ENCODE results near the gene JMJD4.
A peak's percentile ranks its signal among the peaks of the same experiment; 100 is the strongest.

Gene JMJD4

DNA sequence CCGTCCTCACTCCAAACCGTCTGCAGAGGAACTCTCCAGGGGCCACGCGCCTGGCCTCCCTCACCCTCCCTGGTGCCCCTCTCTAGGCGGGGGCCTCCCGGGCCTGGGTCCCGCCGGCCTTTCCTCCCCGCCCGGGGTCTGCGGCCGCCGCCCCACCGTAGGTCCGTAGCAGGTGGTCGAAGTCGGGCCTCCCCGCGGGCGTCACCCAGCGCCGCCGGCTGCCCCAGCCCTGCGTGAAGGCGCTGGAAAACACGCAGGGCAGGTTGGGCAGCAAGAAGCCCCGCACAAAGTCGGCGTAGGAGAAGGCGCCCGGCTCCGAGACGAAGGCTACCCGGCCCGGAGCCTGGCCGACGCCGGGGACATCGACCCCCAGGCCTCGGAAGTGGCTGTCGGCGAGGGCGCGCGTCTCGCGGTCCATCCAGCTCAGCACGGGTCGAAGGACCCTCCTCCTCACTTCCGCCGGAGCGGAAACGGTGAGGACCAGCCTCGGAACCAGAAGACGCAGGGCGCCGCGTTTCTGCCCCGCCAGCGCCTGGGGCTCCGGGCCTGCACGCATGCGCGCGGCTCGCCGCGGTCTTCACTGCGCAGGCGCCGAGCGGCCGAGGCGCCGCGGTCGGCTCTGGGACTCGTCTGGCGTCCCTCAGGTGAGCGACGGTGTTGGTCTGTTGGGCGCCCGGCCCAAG is at the start of gene JMJD4, which contains the start of gene SNAP47:
Gene JMJD4, minus strand, starts transcription at position 447 of the 683 bp plus-strand sequence. Its CDS starts 29 bp downstream, at position 418.
Gene SNAP47, plus strand, starts transcription at position 580 of the 683 bp plus-strand sequence. CDS start 12,302 bp downstream, outside the sequence.
- peak within 1 kb of the TSS; percentile 96 for H3K4me3 ChIP-seq (ENCODE audit: low read length)
- TF ChIP-seq, protein P1, sequence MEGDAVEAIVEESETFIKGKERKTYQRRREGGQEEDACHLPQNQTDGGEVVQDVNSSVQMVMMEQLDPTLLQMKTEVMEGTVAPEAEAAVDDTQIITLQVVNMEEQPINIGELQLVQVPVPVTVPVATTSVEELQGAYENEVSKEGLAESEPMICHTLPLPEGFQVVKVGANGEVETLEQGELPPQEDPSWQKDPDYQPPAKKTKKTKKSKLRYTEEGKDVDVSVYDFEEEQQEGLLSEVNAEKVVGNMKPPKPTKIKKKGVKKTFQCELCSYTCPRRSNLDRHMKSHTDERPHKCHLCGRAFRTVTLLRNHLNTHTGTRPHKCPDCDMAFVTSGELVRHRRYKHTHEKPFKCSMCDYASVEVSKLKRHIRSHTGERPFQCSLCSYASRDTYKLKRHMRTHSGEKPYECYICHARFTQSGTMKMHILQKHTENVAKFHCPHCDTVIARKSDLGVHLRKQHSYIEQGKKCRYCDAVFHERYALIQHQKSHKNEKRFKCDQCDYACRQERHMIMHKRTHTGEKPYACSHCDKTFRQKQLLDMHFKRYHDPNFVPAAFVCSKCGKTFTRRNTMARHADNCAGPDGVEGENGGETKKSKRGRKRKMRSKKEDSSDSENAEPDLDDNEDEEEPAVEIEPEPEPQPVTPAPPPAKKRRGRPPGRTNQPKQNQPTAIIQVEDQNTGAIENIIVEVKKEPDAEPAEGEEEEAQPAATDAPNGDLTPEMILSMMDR (IDR thresholded peaks at IDR 0.05; ENCODE audit: insufficient read depth, low read depth, low read length, missing control alignments): no peak
- DNase-seq (ENCODE audit: low read depth): peak; percentile 89

- TF ChIP-seq, protein P1 (IDR thresholded peaks at IDR 0.05; ENCODE audit: insufficient read depth, low read depth, low read length, missing control alignments): no peak
- no peak for DNase-seq (ENCODE audit: low read depth)
- H3K4me3 ChIP-seq (ENCODE audit: low read length): no peak overlapping the region
These were observed 47.1 kb upstream of the JMJD4 start for GRCh38 chr1:227782226-227782625.

GRCh38 chr1:227781314-227781930 is 46.3 kb upstream of the JMJD4 start:
- DNase-seq (ENCODE audit: low read depth): no peak
- TF ChIP-seq, protein P1 (IDR thresholded peaks at IDR 0.05; ENCODE audit: insufficient read depth, low read depth, low read length, missing control alignments): no peak
- H3K4me3 ChIP-seq (ENCODE audit: low read length): no peak overlapping the region

GRCh38 chr1:227780101-227781044 is 45.3 kb upstream of the JMJD4 start:
- DNase-seq (ENCODE audit: low read depth): no peak
- no peak overlapping the region for H3K4me3 ChIP-seq (ENCODE audit: low read length)
- TF ChIP-seq, protein P1 (IDR thresholded peaks at IDR 0.05; ENCODE audit: insufficient read depth, low read depth, low read length, missing control alignments): no peak

GRCh38 chr1:227779685-227780084 is 44.6 kb upstream of the JMJD4 start:
- TF ChIP-seq, protein P1 (IDR thresholded peaks at IDR 0.05; ENCODE audit: insufficient read depth, low read depth, low read length, missing control alignments): no peak
- H3K4me3 ChIP-seq (ENCODE audit: low read length): no peak overlapping the region
- DNase-seq (ENCODE audit: low read depth): no peak

DNA sequence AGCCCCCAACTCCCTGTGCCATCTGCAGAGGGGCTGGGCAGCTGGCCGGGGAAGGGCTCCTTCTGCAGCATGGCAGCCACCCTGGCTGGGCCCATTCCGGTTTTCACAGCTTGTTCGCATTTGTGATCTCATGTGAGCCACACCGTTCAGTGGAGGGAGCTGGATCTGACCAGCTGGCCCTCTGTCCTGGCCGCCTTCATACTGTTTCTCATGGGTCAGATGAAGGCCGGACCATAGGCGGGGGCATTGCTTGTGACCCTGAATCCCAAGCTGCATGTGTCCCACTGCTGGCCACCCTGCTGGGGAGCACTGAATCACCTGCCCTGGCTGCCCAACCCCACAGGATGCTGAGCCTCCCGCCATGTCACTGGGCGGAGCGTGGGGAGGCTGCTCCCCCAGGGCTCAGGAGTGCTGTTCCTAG is 43.9 kb upstream of the JMJD4 start:
- no peak overlapping the region for H3K4me3 ChIP-seq (ENCODE audit: low read length)
- TF ChIP-seq, protein P1 (IDR thresholded peaks at IDR 0.05; ENCODE audit: insufficient read depth, low read depth, low read length, missing control alignments): no peak
- DNase-seq (ENCODE audit: low read depth): no peak
